GM19328 (cell line): ENCODE measurements around the gene OR1J1.

Experiments
- ATAC-seq: cut with Tn5 transposase; IDR thresholded peaks from one replicate; pipeline ENCODE4 v1.9.1; 2021; ENCODE audit warnings: mild to moderate bottlenecking, moderate library complexity; ENCODE audit not compliant: unreplicated experiment

Gene OR1J1

GRCh38 chr9:122477826-122478225 is at the start of gene OR1J1:
Gene OR1J1 (minus strand): TSS chr9:122477926. CDS start chr9:122477926, 0 bp downstream.
- ATAC-seq: no peak

GRCh38 chr9:122527193-122527592 is 49.5 kb upstream of the OR1J1 start, which contains the start of gene OR1N1:
Gene OR1N1 (minus strand): TSS chr9:122527293. CDS start chr9:122527293, 0 bp downstream.
- ATAC-seq: no peak

DNA sequence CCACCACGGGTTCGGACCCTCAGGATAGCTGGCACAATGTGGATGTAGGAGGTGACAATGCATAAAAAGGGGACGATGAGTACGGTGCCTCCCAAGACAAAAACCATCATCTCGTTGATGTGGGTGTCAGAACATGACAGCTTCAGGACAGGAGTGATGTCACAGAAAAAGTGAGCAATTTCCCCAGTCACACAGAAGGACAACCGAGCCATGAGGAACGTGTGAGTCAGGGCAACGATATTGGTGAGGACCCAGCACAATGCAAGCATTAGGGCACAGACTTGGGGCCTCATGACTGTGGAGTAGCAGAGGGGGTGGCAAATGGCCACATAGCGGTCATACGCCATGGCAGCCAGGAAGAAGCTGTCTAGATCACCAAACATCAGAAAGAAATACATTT is 48.9 kb upstream of the OR1J1 start:
- no peak for ATAC-seq

DNA sequence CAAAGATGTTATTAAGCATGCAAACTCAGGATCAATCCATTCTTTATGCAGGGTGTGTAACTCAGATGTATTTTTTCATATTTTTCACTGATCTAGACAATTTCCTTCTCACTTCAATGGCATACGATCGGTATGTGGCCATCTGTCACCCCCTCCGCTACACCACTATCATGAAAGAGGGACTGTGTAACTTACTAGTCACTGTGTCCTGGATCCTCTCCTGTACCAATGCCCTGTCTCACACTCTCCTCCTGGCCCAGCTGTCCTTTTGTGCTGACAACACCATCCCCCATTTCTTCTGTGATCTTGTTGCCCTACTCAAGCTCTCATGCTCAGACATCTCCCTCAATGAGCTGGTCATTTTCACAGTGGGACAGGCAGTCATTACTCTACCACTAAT is 41.6 kb upstream of the OR1J1 start:
- no peak for ATAC-seq

DNA sequence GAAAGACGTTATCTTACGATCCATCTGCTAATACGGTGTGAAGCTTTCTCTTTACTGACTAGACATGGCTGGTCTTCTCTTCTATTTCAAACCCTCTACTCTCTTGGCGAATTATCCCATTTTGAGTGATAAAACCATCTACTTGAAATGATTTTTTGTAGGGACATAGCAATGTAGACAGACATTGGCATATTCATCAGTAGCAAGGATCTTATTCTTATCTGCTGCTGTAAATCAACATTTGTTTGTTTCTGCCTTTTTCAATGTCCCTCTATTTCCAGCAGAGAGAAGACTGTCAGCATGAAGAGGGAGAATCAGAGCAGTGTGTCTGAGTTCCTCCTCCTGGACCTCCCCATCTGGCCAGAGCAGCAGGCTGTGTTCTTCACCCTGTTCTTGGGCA is 41.1 kb upstream of the OR1J1 start, which contains the start of gene OR1J4:
TSS of gene OR1J4 (plus strand) at position 301 of the 400 bp plus-strand sequence. CDS start at position 301, 0 bp downstream.
- no peak for ATAC-seq

DNA sequence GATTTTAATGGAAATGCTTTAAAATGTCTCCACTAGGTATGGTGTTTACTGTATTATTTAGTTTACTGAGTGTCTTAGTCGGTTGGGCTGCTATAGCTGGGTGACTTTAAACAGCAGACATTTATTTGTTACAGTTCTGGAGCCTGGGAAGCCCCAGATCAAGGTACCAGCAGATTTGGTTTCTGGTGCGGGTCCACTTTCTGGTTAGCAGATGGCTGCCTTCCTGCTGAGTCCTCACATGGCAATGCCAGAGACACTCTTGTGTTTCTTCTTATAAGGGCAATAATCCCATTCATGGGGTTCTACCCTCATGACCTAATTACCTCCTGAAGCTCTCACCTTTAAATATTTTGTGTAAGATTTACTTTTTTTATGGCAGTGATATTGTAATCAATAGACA is 40.5 kb upstream of the OR1J1 start:
- no peak for ATAC-seq

GRCh38 chr9:122510502-122510901 is 32.8 kb upstream of the OR1J1 start, which contains the start of gene OR1J2:
Gene OR1J2 (plus strand): TSS chr9:122510802. CDS start chr9:122510802, 0 bp downstream.
- no peak for ATAC-seq

DNA sequence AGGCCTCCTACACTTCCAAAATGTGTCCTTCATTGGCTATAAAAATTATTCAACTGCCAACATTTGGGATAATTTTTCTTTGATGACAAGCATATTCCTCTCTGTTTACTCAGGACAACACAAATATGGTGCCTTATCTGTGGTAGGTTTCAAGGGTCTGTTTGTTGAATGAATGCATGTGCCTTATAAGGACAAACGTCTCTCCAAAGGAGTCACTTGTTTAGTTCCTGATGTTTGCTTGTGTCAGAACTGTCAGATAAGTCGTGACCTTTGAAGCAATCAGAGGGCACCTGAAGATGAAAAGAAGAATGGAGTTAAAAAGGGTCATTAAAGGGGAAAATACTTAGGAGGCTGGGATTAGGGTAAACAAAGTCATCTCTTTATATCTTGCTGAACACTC is 29.2 kb upstream of the OR1J1 start:
- no peak for ATAC-seq

GRCh38 chr9:122498883-122499288 is 21.2 kb upstream of the OR1J1 start:
- ATAC-seq: no peak

DNA sequence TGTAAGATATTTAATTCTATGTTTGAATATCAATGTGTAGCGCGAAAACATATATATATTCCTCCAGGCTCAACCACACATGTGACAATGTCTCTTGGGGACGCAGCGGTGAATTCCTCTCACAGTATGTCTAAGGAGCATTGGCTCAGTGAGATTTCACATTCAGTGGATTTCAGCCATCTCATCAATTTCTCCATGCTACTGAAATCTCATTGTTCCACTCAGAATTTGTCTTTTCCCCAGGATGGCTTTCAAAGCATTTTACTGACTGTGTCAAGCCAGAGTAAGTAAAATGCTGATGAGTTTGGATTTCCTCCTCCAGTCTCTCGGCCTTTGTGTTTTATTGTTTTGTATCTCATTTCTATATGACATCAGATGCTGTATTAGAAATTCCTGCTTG is 1.3 kb upstream of the OR1J1 start:
- no peak for ATAC-seq

DNA sequence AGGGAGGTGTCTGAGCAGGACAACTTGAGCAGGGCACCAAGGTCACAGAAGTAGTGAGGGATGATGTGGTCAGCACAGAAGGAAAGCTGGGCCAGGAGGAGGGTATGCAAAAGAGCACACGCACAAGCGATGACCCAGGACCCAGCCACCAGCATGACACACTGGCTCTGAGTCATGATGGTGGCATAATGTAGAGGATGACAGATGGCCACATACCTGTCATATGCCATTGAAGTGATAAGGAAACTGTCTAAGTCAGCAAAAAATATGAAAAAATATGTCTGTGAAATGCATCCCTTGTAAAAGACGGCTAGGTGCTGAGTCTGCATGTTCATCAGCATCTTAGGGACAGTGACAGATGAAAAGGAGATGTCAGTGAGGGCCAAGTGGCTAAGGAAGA is 380 bp downstream of the OR1J1 start:
- ATAC-seq: no peak

GRCh38 chr9:122475717-122476116 is 2.0 kb downstream of the OR1J1 start:
- ATAC-seq: no peak

DNA sequence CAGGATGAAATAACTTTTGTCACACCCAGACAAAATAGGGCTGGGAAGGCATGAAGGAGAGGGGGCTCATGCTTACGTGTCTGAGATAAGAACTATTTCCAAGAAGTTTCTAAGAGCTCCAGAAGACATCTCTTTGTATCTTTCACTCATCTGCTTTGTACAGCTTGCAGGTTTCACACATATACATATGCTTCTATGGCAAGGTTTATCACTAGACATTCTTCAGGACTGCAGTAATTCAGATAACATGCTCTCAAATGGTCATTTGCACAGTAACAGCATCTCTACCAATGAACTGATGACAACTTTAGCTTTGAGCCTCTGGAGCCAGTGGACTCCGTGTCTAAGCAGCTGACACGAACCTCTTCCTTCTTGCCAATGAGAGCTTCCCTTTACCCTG is 3.2 kb downstream of the OR1J1 start:
- ATAC-seq: no peak

- no peak for ATAC-seq
Observed at GRCh38 chr9:122468735-122469134, 9.0 kb downstream of the OR1J1 start.

DNA sequence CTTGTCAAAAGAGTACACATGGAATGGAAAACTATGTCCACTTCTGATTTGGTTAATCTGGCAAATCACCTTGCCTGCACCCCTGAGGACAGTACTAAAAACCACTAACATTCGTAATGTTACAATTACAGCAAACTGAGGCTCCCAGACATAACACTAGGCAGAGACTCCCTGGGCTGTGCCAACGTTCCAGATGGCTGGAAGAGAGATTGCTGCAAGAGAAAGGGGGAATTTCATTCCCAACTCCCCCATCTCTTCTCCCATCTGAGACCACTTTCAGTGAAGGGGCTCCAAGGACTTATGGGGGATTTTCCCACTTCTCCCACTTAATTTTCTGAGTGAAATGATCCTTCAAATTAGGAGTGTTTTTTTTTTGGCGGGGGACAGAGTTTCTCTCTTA is 11.3 kb downstream of the OR1J1 start:
- no peak for ATAC-seq

- ATAC-seq: no peak
Observed at GRCh38 chr9:122464633-122465567, 12.8 kb downstream of the OR1J1 start.

- ATAC-seq: no peak
Observed at GRCh38 chr9:122463828-122464632, 13.7 kb downstream of the OR1J1 start.

GRCh38 chr9:122457787-122458186 is 19.9 kb downstream of the OR1J1 start:
- ATAC-seq: no peak

GRCh38 chr9:122456123-122456522 is 21.6 kb downstream of the OR1J1 start:
- no peak for ATAC-seq

GRCh38 chr9:122453677-122454135 is 24.0 kb downstream of the OR1J1 start:
- no peak for ATAC-seq

- no peak for ATAC-seq
Observed at GRCh38 chr9:122446819-122447484, 30.8 kb downstream of the OR1J1 start.
